Measurements from ENCODE around the gene MAST2.

DNA sequence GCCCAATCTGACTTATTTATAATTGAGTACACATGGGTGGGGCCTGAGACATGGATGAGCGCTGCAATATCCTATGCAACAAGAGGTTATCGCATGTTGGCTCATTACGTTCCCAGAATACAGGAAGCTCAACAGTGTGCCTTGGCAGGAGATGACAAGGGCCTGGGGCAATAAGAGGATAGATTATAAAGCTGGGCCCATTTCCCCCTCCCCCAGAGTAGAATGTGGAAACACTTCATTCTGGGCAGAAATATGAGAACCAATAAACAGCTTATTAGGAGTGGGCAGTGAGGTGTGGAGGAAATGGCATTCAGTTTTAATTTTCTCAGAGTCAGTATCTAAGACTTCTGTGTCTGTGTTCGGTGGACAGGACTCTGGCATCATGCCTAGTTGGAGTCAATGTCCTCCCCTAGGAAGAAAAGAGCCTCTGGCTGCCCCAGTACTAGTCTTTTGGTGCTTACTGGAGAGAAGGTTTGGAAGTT is 236.2 kb downstream of the MAST2 start:
- TF ChIP-seq CTCF (conservative IDR thresholded peaks at IDR 0.05; ENCODE audit: low read length) (no peak), EZH2phosphoT487 (IDR thresholded peaks at IDR 0.05; ENCODE audit: borderline replicate concordance) (no peak)

Measured in Loucy (cell line).